Nephron (organoid): ENCODE data around the gene RAPGEF1.

Source experiments
- H3K27ac Mint-ChIP-seq, 3 experiments: 2 replicates each; pipeline ENCODE4 v1.8.0; 2020; ENCODE audit warnings: mixed read lengths in 3 of 3, mild to moderate bottlenecking in 2 of 3, moderate library complexity in 1 of 3
- H3K27me3 Mint-ChIP-seq: 2 replicates; pipeline ENCODE4 v1.8.0; 2021; ENCODE audit warnings: low read depth, mild to moderate bottlenecking, moderate library complexity, mixed read lengths
- H3K36me3 Mint-ChIP-seq: 2 replicates; pipeline ENCODE4 v1.8.0; 2020; ENCODE audit warnings: low read depth, mixed read lengths
- H3K4me1 Mint-ChIP-seq: 2 replicates; pipeline ENCODE4 v1.8.0; 2020; ENCODE audit warnings: mixed read lengths
- H3K4me3 Mint-ChIP-seq, 3 experiments: 2 replicates each; pipeline ENCODE4 v1.8.0; 2020; ENCODE audit warnings: mild to moderate bottlenecking in 3 of 3, mixed read lengths in 3 of 3, moderate library complexity in 2 of 3
- H3K9me3 Mint-ChIP-seq: 2 replicates; pipeline ENCODE4 v1.8.0; 2020; ENCODE audit warnings: mixed read lengths
- TF ChIP-seq, protein P1 (sequence below), 3 experiments: fragments of 200-600 bp; sonication (generic); IDR thresholded peaks; one replicate each; pipeline ENCODE4 v1.5.0; 2021; ENCODE audit warnings: antibody characterized with exemption in 3 of 3; ENCODE audit not compliant: unreplicated experiment in 3 of 3

RAPGEF1 gene

DNA sequence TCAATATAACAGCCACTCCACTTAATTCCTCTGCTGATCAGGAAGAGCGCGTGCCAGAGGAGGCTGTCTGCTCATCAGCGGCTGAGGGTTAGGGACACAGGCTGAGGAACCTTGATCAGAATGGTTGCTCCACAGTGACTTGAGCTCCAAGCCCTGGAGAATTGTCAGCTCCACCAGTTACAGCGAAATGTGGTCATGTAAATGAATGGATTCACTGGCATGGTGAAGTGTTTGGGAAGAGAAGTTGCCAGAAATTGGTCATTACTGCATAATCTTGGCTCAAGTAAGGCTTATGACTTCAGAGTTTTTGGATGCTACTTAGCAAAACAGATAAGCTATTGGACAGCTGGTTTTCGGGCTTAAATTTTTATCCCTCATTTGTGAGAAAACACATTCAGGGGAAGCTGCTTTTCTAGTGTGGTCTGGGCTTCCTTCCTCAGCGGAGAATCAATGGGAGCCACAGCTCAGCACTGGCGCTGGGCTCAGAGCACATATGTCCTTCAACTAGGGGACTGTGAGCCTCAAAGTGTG is 129.6 kb downstream of the RAPGEF1 start:
- Mint-ChIP-seq H3K27me3 (peaks cover 3% of the 10 kb centered on the region), H3K4me1 (peaks cover 69% of the 10 kb centered on the region), H3K36me3 (peaks cover 27% of the 10 kb centered on the region), H3K27ac (peak overlapping the region in 2 of 3 experiments; percentile 69 to 92), H3K9me3 (no peaks in the 10 kb centered on the region), H3K4me3 (peak overlapping the region in 1 of 3 experiments; percentile 46)
- TF ChIP-seq, protein P1, sequence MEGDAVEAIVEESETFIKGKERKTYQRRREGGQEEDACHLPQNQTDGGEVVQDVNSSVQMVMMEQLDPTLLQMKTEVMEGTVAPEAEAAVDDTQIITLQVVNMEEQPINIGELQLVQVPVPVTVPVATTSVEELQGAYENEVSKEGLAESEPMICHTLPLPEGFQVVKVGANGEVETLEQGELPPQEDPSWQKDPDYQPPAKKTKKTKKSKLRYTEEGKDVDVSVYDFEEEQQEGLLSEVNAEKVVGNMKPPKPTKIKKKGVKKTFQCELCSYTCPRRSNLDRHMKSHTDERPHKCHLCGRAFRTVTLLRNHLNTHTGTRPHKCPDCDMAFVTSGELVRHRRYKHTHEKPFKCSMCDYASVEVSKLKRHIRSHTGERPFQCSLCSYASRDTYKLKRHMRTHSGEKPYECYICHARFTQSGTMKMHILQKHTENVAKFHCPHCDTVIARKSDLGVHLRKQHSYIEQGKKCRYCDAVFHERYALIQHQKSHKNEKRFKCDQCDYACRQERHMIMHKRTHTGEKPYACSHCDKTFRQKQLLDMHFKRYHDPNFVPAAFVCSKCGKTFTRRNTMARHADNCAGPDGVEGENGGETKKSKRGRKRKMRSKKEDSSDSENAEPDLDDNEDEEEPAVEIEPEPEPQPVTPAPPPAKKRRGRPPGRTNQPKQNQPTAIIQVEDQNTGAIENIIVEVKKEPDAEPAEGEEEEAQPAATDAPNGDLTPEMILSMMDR (IDR thresholded peaks at IDR 0.05; ENCODE audit: unreplicated experiment in 3 of 3), result no peak

DNA sequence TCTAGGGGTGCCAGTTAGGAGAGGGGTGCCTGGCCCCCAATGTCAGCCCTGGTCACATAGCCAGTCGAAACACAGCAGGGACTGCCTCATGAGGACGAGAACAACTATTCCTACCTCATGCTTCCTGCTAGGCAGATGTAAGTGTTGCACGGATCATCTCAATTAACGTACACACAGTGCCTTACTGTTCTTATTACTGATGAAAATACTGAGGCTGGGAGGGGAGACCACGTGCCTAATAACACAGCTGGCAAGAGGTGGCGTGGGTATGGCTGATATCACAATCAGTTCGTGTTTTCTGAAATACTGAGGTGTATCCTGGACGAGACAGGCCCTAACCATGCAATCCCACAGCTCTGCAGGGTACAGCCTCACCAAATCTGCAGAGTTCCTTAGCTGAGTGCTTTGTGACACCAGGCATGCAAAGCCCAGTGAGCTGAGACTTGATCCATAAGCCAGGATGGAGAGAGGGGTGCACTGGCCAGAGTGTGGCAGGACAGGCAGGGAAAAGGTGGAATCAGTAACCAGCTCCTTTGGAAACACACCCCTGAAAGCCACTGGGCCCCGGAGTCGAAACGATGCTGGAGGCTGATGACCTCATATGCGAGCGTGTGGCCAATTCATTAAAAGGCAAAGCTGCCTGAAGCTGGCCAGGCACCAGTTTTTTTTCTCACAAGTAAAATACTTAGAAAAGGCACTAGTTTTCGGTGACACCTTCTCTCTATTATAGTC is 130.6 kb downstream of the RAPGEF1 start:
- peak overlapping the region in 2 of 3 experiments; percentile 29 for H3K4me3 Mint-ChIP-seq
- TF ChIP-seq, protein P1 (IDR thresholded peaks at IDR 0.05; ENCODE audit: unreplicated experiment in 3 of 3), result no peak
- H3K9me3 Mint-ChIP-seq, result no peaks in the 10 kb centered on the region
- peaks cover 6% of the 10 kb centered on the region for H3K27me3 Mint-ChIP-seq
- H3K27ac Mint-ChIP-seq, result peak overlapping the region; percentile 92 to 96 (median 93)
- peaks cover 23% of the 10 kb centered on the region for H3K36me3 Mint-ChIP-seq
- H3K4me1 Mint-ChIP-seq, result peaks cover 69% of the 10 kb centered on the region

DNA sequence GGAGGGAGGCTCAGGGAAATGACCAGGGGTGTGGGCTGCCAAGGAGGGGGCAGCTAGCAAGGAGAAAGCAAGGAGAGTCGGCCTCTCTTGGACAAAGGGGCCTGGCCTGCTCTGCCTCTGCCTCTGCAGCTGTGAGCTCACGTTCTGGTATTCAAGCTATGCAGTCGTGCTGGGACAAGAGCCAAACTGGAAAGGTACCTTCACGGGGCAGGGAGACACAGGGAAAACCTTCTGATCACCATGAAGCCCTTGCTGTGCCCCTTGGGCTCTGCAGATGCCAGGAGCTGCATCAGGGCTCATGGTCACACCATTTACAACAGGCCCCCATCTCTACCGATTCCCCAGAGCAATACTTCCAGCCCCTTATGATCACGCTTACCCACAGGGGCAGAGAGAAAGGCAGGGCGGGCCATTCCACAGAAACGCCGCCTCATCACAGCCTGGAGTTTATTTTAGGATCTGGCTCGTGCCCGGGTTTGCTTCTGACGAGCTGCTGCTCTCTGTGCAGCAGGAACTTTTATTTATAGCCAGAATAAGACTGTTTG is 131.3 kb downstream of the RAPGEF1 start:
- peaks cover 6% of the 10 kb centered on the region for H3K27me3 Mint-ChIP-seq
- H3K4me1 Mint-ChIP-seq, result peaks cover 69% of the 10 kb centered on the region
- TF ChIP-seq, protein P1 (IDR thresholded peaks at IDR 0.05; ENCODE audit: unreplicated experiment in 3 of 3), result no peak
- H3K4me3 Mint-ChIP-seq, result peak overlapping the region in 2 of 3 experiments; percentile 29 to 61
- no peaks in the 10 kb centered on the region for H3K9me3 Mint-ChIP-seq
- H3K27ac Mint-ChIP-seq, result peak overlapping the region; percentile 92 to 96 (median 93)
- peaks cover 19% of the 10 kb centered on the region for H3K36me3 Mint-ChIP-seq

DNA sequence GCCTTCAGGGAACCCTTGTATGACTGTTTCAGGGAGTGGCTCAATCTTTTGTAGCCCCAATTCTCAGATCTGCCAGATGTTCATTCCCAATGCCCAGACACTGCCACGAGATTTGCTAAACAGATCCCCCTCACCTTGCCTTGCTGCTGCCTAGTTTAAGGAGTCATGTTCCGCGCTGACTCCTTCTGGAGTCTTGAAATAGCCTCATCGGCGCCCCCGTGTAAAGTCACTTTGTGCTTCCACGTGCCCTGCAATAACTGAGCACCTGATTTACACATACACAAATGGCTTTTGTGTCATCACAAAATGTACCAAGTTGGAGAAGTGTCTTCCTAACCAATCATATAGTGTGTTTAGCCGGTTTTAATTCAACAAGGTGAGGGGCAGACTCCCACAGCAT is 132.3 kb downstream of the RAPGEF1 start:
- peaks cover 64% of the 10 kb centered on the region for H3K4me1 Mint-ChIP-seq
- peaks cover 12% of the 10 kb centered on the region for H3K36me3 Mint-ChIP-seq
- no peaks in the 10 kb centered on the region for H3K9me3 Mint-ChIP-seq
- peak overlapping the region; percentile 92 to 96 (median 93) for H3K27ac Mint-ChIP-seq
- H3K27me3 Mint-ChIP-seq, result peaks cover 6% of the 10 kb centered on the region
- no peak overlapping the region for H3K4me3 Mint-ChIP-seq
- TF ChIP-seq, protein P1 (IDR thresholded peaks at IDR 0.05; ENCODE audit: unreplicated experiment in 3 of 3), result no peak

DNA sequence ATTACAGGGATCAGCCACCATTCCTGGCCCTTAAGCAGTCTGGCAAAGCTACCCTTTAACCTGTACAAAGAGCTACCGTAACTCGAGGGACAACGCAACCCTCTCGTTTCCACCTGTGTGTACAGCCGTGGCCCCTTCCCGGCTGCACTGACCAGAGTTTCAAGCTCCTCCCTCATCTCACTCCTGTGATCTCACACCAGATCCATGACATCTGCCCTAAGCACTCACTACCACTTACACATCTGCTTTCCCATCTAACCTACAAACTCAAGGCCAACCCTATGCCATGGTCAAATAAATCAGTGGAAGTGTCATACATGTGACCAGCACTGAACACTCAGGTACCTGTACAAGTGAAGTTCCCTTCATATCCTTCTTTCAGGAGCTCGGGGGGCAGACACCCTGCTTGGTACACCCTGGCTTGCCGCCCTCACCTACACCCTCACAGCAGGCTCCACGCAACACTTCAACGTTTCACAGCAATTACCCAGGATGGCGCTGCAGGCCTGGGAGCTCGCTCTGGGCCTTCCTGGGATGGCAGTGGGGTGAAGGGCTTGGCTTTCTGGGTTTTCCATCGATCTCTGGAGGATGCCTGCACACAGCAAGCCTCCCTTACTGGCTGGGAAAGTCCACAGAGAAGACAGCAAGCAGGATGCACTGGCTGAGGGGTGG is 132.8 kb downstream of the RAPGEF1 start:
- Mint-ChIP-seq H3K27ac (no peak overlapping the region), H3K36me3 (peaks cover 16% of the 10 kb centered on the region), H3K9me3 (no peaks in the 10 kb centered on the region), H3K4me3 (no peak overlapping the region), H3K27me3 (peaks cover 6% of the 10 kb centered on the region), H3K4me1 (peaks cover 58% of the 10 kb centered on the region)
- TF ChIP-seq, protein P1 (IDR thresholded peaks at IDR 0.05; ENCODE audit: unreplicated experiment in 3 of 3), result no peak
